GM18517 (cell line): ENCODE data around the gene ALPL.

Experiments used
- ATAC-seq: cut with Tn5 transposase; IDR thresholded peaks from one replicate; pipeline ENCODE4 v1.9.1; 2021; ENCODE audit warnings: mild to moderate bottlenecking, moderate library complexity; ENCODE audit not compliant: unreplicated experiment

Gene ALPL

GRCh38 chr1:21574466-21575151 lies 65.4 kb downstream of the ALPL start:
- no peak for ATAC-seq

GRCh38 chr1:21575351-21575942 lies 66.2 kb downstream of the ALPL start:
- no peak for ATAC-seq

DNA sequence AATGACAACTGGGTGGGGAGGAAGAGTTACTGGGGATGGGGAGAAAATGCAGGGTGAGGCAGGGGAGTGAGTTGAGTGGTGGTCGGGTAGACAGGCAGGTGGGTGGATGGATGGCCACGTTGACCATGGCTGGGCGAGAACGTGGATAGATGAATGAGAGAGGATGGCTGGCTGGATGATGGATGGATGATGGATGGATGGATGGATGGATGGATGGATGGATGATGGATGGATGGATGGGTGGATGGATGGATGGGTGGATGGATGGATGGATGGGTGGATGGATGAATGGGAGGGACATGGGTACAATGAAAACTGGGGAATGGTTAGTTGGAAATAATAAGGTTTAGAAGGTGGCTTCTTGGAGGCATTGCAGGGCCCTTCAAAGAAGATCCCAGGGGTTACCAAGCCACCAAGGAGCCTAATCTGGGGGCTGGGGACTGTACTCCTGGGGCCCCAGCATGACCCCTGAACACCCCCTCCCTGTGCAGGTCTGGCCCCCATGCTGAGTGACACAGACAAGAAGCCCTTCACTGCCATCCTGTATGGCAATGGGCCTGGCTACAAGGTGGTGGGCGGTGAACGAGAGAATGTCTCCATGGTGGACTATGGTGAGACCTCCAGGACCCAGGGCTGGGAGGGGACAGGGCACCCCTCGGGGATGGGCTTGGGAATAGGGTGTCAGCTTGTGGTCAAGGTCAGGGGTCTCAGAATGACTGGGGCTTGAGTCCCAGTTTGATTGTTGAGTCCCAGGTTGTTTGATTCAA lies 67.0 kb downstream of the ALPL start:
- ATAC-seq = no peak

DNA sequence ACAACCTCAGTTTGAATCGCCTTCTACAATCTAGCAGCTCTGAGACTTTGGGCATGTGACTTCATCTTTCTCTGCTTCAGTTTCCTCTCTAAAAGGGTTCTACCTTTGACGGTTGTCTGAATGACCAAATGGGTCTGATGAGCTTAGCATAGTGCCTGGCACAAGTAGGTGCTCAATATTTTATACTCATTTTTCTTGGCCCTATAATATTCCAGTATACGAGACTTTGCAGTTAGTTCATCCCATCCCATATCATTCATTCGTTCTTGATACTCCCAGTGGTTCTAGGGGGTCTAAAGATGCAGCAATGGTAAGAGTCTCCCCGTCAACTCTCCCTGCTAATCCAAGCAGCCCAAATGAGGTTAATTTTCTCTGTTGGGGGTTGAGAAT lies 67.6 kb downstream of the ALPL start:
- ATAC-seq = no peak

- no peak for ATAC-seq
Observed at GRCh38 chr1:21577324-21577723, 68.1 kb downstream of the ALPL start.

GRCh38 chr1:21577933-21578332 lies 68.7 kb downstream of the ALPL start:
- no peak for ATAC-seq

GRCh38 chr1:21579791-21580190 lies 70.6 kb downstream of the ALPL start:
- ATAC-seq = no peak

DNA sequence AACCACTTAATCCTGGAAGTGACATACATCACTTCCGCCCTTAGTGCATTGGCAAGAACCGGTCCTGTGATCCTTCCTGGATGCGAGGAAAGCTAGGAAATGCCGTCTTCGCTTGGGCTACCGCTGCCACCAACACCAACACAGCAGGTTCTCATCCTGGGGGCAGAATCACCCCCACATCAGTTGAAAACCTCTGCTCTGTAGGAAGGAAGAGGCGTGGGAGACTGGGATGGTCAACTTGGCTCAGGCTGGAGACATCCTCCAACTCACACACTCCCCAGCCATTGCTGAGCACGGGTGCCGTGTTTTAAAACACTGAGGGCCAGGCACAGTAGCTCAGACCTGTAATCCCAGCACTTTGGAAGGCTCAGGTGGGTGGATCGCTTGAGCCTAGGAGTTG lies 74.9 kb downstream of the ALPL start:
- no peak for ATAC-seq

DNA sequence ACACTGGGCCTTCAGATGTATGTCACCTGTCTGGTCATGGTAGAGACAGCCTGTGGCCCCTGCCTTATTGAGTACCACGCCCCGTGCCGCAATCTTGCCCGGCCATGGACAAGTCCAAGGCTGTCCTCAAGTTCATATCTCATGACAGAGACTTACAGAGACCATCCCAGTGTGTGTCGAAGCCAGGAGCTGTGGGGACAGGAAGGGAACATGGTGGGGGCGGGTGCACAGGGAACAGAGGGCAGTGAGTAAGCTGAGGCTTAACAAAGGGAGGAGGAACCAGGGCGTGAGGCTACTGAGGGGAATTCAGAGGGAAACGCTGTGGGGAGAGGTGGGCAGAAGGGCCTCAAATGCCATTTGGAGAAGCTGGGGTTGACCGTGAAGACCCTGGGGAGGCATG lies 75.8 kb downstream of the ALPL start:
- no peak for ATAC-seq

- ATAC-seq = no peak
Observed at GRCh38 chr1:21586222-21586621, 77.0 kb downstream of the ALPL start.

DNA sequence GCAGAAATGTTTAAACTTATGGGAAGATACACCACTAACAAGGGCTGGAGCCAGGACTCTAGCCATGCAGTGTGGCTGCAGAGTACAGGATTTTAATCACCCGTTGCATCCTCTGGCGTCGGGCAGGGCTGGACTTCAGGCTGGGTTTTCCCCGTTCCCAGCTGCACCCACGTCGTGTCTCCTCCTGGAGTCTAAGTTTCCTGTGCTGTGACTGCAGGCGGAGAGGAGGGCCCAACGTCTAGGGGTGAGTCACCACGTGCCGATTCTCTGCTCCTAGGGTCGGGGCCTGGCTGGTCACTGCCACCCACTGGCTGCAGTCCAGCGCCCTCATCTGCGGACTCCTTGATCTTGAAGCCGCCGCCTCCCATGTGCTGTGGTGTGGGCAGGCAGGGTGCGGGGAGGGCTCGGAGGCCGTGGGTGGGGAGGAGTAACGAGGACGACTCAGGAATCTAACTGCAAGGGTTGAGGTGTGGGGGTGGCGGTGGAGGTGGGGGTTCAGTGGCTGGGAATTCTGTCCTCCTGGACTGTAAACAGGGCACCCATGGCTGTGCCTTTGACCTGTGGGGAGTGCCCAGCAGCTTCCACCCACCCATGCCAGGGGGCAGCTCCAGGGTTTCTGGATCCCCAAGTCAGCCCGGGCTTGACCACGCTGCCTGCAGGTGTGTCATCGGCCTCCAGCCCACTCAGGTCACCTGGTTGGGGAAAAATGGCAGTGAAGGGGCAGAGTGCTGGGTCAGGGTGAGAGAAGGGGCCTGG lies 77.8 kb downstream of the ALPL start:
- ATAC-seq = no peak

GRCh38 chr1:21587602-21587953 lies 78.4 kb downstream of the ALPL start:
- ATAC-seq = no peak

- no peak for ATAC-seq
Observed at GRCh38 chr1:21589618-21590017, 80.4 kb downstream of the ALPL start.

DNA sequence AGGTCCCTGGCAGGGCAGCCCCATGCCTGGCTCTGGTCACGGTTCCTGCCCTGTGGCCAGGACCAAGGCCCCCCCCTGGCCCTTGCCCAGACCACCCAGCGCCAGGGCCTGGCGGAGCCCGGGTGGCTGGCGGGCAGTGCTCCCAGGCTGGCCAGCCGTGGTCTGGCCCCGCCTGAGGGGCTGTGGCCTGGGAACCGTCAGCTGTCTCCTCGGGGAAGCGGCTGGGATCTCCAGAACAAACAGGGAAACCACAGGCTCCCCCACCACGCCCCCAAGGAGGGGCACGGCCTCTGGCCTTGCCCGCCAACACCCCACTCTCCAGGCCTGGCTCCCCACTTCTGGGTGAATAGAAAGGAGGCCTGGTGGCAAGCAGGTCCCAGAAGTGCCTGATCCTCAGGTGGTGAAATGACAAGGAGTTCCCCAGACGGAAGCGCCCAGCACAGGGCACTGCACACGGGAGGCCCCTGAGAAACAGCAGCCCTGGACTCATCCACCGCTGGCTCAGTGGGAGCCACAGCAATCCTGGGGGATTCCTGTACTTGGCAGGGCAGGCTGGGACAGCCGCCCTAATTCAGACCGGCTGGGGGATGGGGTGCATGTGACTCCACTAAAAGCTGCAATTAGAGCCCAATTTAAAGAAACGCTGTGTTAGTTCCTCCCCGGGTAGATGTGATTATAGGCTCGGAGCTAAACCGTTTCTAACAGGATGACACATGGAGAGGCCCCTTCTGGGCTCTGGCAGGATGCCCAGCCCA lies 81.1 kb downstream of the ALPL start:
- ATAC-seq = no peak

DNA sequence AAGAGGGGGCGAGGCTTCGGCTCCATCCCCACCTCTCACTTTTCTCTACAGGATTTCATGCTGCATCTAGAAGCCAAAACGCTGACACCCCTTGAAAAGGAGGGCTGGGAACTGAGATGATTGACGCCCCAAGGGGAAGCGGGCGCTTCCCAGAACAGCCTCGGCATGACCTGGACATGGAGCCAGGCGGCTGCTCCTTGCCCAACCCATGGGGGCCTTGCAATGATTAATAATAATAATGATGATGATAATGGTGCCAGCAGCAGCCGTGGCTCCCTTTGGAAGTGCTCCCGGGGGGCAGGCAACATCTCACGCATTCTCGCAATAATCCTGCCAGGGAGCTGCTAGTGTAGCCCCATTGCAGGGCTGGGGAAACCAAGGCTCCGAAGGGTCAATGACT lies 81.7 kb downstream of the ALPL start:
- no peak for ATAC-seq

- ATAC-seq = no peak
Observed at GRCh38 chr1:21592086-21592865, 83.1 kb downstream of the ALPL start.

DNA sequence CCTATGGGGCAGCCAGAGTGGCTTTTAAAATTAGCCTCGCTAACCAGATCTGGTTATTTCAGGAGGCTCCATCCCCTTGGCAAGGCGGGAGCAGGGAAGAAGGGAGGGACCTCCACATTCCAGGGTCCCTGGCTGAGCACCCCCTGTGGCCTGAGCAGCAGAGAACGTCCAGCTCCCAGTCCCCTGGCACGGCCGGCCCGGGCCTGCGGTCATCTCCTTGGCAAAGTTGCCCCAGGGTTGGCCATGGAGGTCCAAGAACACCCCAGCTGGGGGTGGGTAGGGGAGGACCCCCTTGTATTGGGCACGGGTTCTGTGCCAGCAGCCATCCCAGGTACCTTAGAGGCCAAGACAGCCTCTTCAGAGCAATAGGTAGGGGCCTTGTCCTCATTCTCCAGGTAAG lies 84.0 kb downstream of the ALPL start:
- no peak for ATAC-seq

- no peak for ATAC-seq
Observed at GRCh38 chr1:21594501-21594900, 85.3 kb downstream of the ALPL start.

GRCh38 chr1:21594935-21595897 lies 86.0 kb downstream of the ALPL start:
- ATAC-seq = no peak
